ENCODE data around the gene TWSG1. TPM values are rescaled to one million over a fixed set of nuclear protein-coding genes. Genes with fewer than 3 reads are reported as not detected.
"Not testable (repeated sequence)": the region's sequence is repeated elsewhere in the genome, so short reads cannot be mapped to it uniquely, and the experiment has no call there.

TWSG1 gene
- total RNA-seq, 1 donor from 2014 or later, result 20.0 TPM

- Mint-ChIP-seq H3K27ac (ENCODE audit: unreplicated experiment) (no peak overlapping the region), H3K36me3 (ENCODE audit: low read depth, unreplicated experiment) (no peaks in the 10 kb centered on the region), H3K4me1 (ENCODE audit: unreplicated experiment) (peaks cover 4% of the 10 kb centered on the region), H3K27me3 (ENCODE audit: unreplicated experiment) (no peaks in the 10 kb centered on the region), H3K4me3 (ENCODE audit: unreplicated experiment) (no peak overlapping the region), H3K9me3 (ENCODE audit: unreplicated experiment) (no peaks in the 10 kb centered on the region)
- DNase-seq (ENCODE audit: low spot score), result no peak
- TF ChIP-seq, protein P1, sequence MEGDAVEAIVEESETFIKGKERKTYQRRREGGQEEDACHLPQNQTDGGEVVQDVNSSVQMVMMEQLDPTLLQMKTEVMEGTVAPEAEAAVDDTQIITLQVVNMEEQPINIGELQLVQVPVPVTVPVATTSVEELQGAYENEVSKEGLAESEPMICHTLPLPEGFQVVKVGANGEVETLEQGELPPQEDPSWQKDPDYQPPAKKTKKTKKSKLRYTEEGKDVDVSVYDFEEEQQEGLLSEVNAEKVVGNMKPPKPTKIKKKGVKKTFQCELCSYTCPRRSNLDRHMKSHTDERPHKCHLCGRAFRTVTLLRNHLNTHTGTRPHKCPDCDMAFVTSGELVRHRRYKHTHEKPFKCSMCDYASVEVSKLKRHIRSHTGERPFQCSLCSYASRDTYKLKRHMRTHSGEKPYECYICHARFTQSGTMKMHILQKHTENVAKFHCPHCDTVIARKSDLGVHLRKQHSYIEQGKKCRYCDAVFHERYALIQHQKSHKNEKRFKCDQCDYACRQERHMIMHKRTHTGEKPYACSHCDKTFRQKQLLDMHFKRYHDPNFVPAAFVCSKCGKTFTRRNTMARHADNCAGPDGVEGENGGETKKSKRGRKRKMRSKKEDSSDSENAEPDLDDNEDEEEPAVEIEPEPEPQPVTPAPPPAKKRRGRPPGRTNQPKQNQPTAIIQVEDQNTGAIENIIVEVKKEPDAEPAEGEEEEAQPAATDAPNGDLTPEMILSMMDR (IDR thresholded peaks at IDR 0.05; ENCODE audit: unreplicated experiment), result no peak
These were observed 29.7 kb downstream of the TWSG1 start for GRCh38 chr18:9364242-9364641.

- Mint-ChIP-seq H3K27ac (ENCODE audit: unreplicated experiment) (no peak overlapping the region), H3K36me3 (ENCODE audit: low read depth, unreplicated experiment) (peaks cover 3% of the 10 kb centered on the region), H3K9me3 (ENCODE audit: unreplicated experiment) (no peaks in the 10 kb centered on the region), H3K4me1 (ENCODE audit: unreplicated experiment) (peaks cover 4% of the 10 kb centered on the region), H3K4me3 (ENCODE audit: unreplicated experiment) (no peak overlapping the region), H3K27me3 (ENCODE audit: unreplicated experiment) (no peaks in the 10 kb centered on the region)
- no peak for DNase-seq (ENCODE audit: low spot score)
- TF ChIP-seq, protein P1 (IDR thresholded peaks at IDR 0.05; ENCODE audit: unreplicated experiment), result no peak
These were observed 30.8 kb downstream of the TWSG1 start for GRCh38 chr18:9365406-9365805.

GRCh38 chr18:9366126-9366714 lies 31.6 kb downstream of the TWSG1 start:
- H3K36me3 Mint-ChIP-seq (ENCODE audit: low read depth, unreplicated experiment), result peaks cover 3% of the 10 kb centered on the region
- peak overlapping the region; percentile 72 for H3K27ac Mint-ChIP-seq (ENCODE audit: unreplicated experiment)
- no peak overlapping the region for H3K4me3 Mint-ChIP-seq (ENCODE audit: unreplicated experiment)
- H3K4me1 Mint-ChIP-seq (ENCODE audit: unreplicated experiment), result peaks cover 4% of the 10 kb centered on the region
- no peaks in the 10 kb centered on the region for H3K27me3 Mint-ChIP-seq (ENCODE audit: unreplicated experiment)
- TF ChIP-seq, protein P1 (IDR thresholded peaks at IDR 0.05; ENCODE audit: unreplicated experiment), result no peak
- DNase-seq (ENCODE audit: low spot score), result peak; percentile 49
- H3K9me3 Mint-ChIP-seq (ENCODE audit: unreplicated experiment), result no peaks in the 10 kb centered on the region

DNA sequence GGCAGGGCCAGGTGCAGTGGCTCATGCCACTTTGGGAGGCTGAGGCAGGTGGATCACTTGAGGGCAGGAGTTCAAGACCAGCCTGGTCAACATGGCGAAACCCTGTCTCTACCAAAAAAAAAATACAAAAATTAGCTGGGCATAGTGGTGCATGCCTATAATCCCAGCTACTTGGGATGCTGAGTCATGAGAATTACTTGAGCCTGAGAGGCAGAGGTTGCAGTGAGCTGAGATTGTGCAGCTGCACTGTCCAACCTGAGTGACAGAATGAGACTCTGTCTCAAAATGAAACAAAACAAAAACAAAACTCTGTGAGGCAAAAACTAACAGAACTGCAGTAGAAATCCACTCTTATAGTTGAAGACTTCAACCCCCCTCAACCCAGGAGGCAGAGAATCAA lies 38.7 kb downstream of the TWSG1 start:
- H3K36me3 Mint-ChIP-seq (ENCODE audit: low read depth, unreplicated experiment); H3K9me3 Mint-ChIP-seq (ENCODE audit: unreplicated experiment); H3K27ac Mint-ChIP-seq (ENCODE audit: unreplicated experiment); H3K4me3 Mint-ChIP-seq (ENCODE audit: unreplicated experiment); DNase-seq (ENCODE audit: low spot score); H3K4me1 Mint-ChIP-seq (ENCODE audit: unreplicated experiment); H3K27me3 Mint-ChIP-seq (ENCODE audit: unreplicated experiment): not testable (repeated sequence)

DNA sequence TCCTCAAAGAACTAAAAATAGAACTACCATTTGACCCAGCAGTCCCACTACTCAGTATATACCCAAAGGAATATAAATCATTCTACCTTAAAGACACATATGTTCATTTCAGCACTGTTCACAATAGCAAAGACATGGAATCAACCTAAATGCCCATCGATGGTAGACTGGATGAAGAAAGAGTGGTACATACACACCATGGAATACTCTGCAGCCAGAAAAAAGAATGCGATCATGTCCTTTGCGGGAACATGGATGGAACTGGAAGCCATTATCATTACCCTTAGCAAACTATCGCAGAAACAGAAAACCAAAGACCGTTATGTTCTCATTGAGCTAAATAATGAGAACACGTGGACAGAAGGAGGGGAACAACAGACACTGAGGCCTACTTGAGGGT lies 44.5 kb downstream of the TWSG1 start:
- Mint-ChIP-seq H3K27ac (ENCODE audit: unreplicated experiment) (no peak overlapping the region), H3K27me3 (ENCODE audit: unreplicated experiment) (no peaks in the 10 kb centered on the region), H3K36me3 (ENCODE audit: low read depth, unreplicated experiment) (no peaks in the 10 kb centered on the region), H3K4me3 (ENCODE audit: unreplicated experiment) (no peak overlapping the region), H3K4me1 (ENCODE audit: unreplicated experiment) (peaks cover 7% of the 10 kb centered on the region), H3K9me3 (ENCODE audit: unreplicated experiment) (no peaks in the 10 kb centered on the region)
- no peak for DNase-seq (ENCODE audit: low spot score)
- TF ChIP-seq, protein P1 (IDR thresholded peaks at IDR 0.05; ENCODE audit: unreplicated experiment), result no peak

Data from endothelial cell (in vitro differentiated cells).